SW480 (cell line): ENCODE data around the gene PLEKHG2.

ENCODE experiments used
- DNase-seq: peaks from one replicate; pipeline ENCODE4 v3.0.0-alpha.2; 2016; ENCODE audit warnings: low spot score

PLEKHG2 gene

GRCh38 chr19:39422020-39422419, 9.6 kb downstream of the PLEKHG2 start:
- DNase-seq = no peak

GRCh38 chr19:39423258-39424086, 11.0 kb downstream of the PLEKHG2 start:
- no peak for DNase-seq

GRCh38 chr19:39424934-39425333, 12.5 kb downstream of the PLEKHG2 start:
- no peak for DNase-seq

GRCh38 chr19:39425744-39426143, 13.3 kb downstream of the PLEKHG2 start:
- no peak for DNase-seq

GRCh38 chr19:39426170-39426569, 13.7 kb downstream of the PLEKHG2 start:
- no peak for DNase-seq

- DNase-seq = no peak
Measured at GRCh38 chr19:39427707-39428106, 15.2 kb downstream of the PLEKHG2 start.

GRCh38 chr19:39428283-39429112, 16.0 kb downstream of the PLEKHG2 start:
- peak; percentile 45 for DNase-seq

- peak; percentile 52 for DNase-seq
Measured at GRCh38 chr19:39430675-39431593, 18.5 kb downstream of the PLEKHG2 start.

GRCh38 chr19:39432677-39433025, 20.2 kb downstream of the PLEKHG2 start:
- no peak for DNase-seq

GRCh38 chr19:39433480-39434079, 21.1 kb downstream of the PLEKHG2 start:
- no peak for DNase-seq

- no peak for DNase-seq
Measured at GRCh38 chr19:39434123-39435076, 21.9 kb downstream of the PLEKHG2 start.

GRCh38 chr19:39435499-39436349, 23.3 kb downstream of the PLEKHG2 start, which contains the start of gene RPS16:
RPS16 (minus strand) TSS chr19:39435949; CDS start chr19:39435895, 54 bp downstream.
- DNase-seq = peak; percentile 99

GRCh38 chr19:39436350-39436716, 23.9 kb downstream of the PLEKHG2 start:
- DNase-seq = no peak

GRCh38 chr19:39438270-39438934, 25.9 kb downstream of the PLEKHG2 start:
- no peak for DNase-seq

GRCh38 chr19:39444598-39445195, 32.2 kb downstream of the PLEKHG2 start:
- DNase-seq = peak; percentile 31

- peak; percentile 99 for DNase-seq
Measured at GRCh38 chr19:39445196-39446111, 33.0 kb downstream of the PLEKHG2 start, which contains the start of gene SUPT5H. SUPT5H (plus strand) TSS chr19:39445582; CDS start chr19:39445891, 309 bp downstream.

GRCh38 chr19:39446365-39447084, 34.1 kb downstream of the PLEKHG2 start:
- DNase-seq = no peak
